Peyer's patch (tissue), 4 donors: ENCODE results near the gene GOLT1A. TPM values are rescaled to one million over a fixed set of nuclear protein-coding genes. Genes with fewer than 3 reads are reported as not detected.

ENCODE experiments used
- DNase-seq, 3 donors: peaks; one replicate each; pipeline ENCODE4 v3.0.0-alpha.2; 2017 to 2019
- H3K27ac ChIP-seq, 4 donors: fragments of 200-600 bp; sonication (generic); one replicate each; pipeline ENCODE4 v1.5.1; 2016 to 2019
- H3K27me3 ChIP-seq, 2 donors: fragments of 200-600 bp; sonication (generic); one replicate each; pipeline ENCODE4 v1.5.1; 2019
- H3K36me3 ChIP-seq, 3 donors: fragments of 200-600 bp; sonication (generic); one replicate each; pipeline ENCODE4 v1.5.1; 2016 to 2019
- H3K4me1 ChIP-seq, 4 donors: fragments of 200-600 bp; sonication (generic); one replicate each; pipeline ENCODE4 v1.5.1; 2016 to 2019
- H3K4me3 ChIP-seq, 4 donors: fragments of 200-600 bp; sonication (generic); 1 replicate in 3 of 4; 2 replicates in 1 of 4; pipeline ENCODE4 v1.5.1; 2016 to 2019; ENCODE audit warnings: mild to moderate bottlenecking in 1 of 4
- H3K9me3 ChIP-seq, 4 donors: fragments of 200-600 bp; sonication (generic); one replicate each; pipeline ENCODE4 v1.5.1; 2016 to 2019; ENCODE audit warnings: mild to moderate bottlenecking in 1 of 4
- POLR2A ChIP-seq, 2 donors: fragments of 450-650 bp; IDR thresholded peaks; one replicate each; pipeline ENCODE4 v1.5.1; 2017; ENCODE audit warnings: antibody characterized with exemption in 2 of 2, mild to moderate bottlenecking in 2 of 2, moderate library complexity in 2 of 2
- total RNA-seq, 4 donors: library from RNA; depleted of rRNA; stranded (reverse); fragments of >200 nt; gene quantifications; one replicate each; pipeline ENCODE4 v1.1.0, GENCODE V29; 2016
- TF ChIP-seq, protein P1 (sequence below), 6 experiments: fragments of 450-650 bp in 4 of 6; fragments of 200-600 bp in 2 of 6; sonication (generic) in 1 of 6; IDR thresholded peaks; one replicate each; pipeline ENCODE4 v1.5.1; 2017 to 2019; ENCODE audit warnings: antibody characterized with exemption in 6 of 6, mild to moderate bottlenecking in 3 of 6, moderate library complexity in 1 of 6

The GOLT1A gene
- total RNA-seq, 4 donors from 2014 or later, result 11.6 to 101 (median 69.1) TPM

DNA sequence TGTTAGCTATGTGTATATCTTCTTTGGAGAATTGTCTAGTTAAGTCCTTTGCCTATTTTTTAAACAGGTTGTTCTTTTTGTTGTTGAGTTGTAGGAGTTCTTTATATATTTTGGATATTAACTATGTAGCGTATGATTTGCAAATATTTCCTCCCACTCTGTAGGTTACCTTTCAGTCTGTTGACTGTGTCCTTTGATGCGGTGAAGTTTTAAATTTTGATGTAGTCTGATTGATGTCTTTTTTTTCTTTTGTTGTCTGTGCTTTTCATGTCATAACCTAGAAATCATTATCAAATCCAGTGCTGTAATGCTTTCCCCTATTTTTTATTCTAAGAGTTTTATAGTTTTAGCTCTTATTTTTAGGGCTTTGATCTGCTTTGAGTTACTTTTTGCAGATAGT is 8.8 kb downstream of the GOLT1A start:
- H3K4me3 ChIP-seq, result no peak overlapping the region
- H3K27ac ChIP-seq, result no peak overlapping the region
- H3K4me1 ChIP-seq, result no peaks in the 10 kb centered on the region
- no peak for DNase-seq
- H3K27me3 ChIP-seq, result no peaks in the 10 kb centered on the region
- H3K9me3 ChIP-seq, result no peaks in the 10 kb centered on the region
- no peaks in the 10 kb centered on the region for H3K36me3 ChIP-seq
- TF ChIP-seq, protein P1, sequence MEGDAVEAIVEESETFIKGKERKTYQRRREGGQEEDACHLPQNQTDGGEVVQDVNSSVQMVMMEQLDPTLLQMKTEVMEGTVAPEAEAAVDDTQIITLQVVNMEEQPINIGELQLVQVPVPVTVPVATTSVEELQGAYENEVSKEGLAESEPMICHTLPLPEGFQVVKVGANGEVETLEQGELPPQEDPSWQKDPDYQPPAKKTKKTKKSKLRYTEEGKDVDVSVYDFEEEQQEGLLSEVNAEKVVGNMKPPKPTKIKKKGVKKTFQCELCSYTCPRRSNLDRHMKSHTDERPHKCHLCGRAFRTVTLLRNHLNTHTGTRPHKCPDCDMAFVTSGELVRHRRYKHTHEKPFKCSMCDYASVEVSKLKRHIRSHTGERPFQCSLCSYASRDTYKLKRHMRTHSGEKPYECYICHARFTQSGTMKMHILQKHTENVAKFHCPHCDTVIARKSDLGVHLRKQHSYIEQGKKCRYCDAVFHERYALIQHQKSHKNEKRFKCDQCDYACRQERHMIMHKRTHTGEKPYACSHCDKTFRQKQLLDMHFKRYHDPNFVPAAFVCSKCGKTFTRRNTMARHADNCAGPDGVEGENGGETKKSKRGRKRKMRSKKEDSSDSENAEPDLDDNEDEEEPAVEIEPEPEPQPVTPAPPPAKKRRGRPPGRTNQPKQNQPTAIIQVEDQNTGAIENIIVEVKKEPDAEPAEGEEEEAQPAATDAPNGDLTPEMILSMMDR (IDR thresholded peaks at IDR 0.05), result no peak
- TF ChIP-seq POLR2A (IDR thresholded peaks at IDR 0.05), result no peak

DNA sequence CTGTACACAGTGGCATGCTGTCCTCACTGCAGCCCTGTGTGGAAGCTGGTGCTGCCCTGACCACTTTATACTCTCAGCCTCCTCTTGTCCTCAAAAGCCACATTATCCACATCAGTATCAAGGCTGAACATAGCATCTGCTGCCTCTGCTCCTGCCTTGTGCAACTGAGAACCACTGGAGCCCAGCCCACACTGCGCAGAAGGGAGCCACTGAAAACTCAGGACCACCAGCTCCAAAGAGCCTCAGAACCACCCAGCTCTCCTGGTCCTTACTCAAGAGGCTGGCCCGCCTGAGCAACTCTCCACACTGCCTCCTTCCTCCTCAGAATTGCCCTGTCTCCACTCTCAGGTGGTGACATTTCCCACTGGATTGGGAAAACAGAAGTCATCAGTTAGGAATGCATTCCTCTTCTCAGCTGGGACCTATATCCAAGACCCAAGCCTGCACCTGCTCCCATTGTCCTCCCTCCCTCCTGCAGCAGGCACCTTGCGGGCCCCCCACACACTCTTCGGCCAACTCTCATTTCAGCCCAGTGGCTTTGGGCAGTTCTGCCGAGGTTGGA is 10.5 kb downstream of the GOLT1A start:
- DNase-seq, result no peak
- no peaks in the 10 kb centered on the region for H3K4me1 ChIP-seq

DNA sequence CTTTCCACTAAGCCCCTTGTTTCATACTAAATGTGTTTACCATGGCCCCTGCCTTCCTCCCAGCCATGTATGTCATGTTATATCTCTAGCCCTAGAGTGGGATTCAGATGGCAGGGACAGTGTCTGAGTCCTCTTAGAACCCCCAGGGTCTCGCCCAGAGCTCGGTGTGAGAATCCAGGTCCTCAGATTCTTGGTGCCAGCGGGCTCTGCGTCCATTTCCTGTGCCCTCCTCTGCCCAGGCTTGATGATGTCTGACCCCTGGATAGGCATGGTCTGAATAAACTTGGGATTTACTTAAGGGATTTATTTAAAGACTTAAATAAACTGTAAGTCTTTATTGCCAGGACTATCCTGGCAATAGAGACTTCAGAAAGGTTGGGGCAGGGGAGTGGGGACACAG is 11.3 kb downstream of the GOLT1A start:
- H3K4me1 ChIP-seq, result no peaks in the 10 kb centered on the region
- no peak overlapping the region for H3K4me3 ChIP-seq
- TF ChIP-seq, protein P1 (IDR thresholded peaks at IDR 0.05), result no peak
- no peak for TF ChIP-seq POLR2A (IDR thresholded peaks at IDR 0.05)
- no peaks in the 10 kb centered on the region for H3K9me3 ChIP-seq
- H3K27me3 ChIP-seq, result no peaks in the 10 kb centered on the region
- DNase-seq, result no peak
- H3K36me3 ChIP-seq, result no peaks in the 10 kb centered on the region
- H3K27ac ChIP-seq, result no peak overlapping the region

More for the DNA sequence above, 10.5 kb downstream of the GOLT1A start:
- Histone ChIP-seq H3K36me3 (no peaks in the 10 kb centered on the region), H3K27me3 (no peaks in the 10 kb centered on the region), H3K27ac (no peak overlapping the region), H3K4me3 (no peak overlapping the region), H3K9me3 (no peaks in the 10 kb centered on the region)
- TF ChIP-seq, protein P1 (IDR thresholded peaks at IDR 0.05), result no peak
- TF ChIP-seq POLR2A (IDR thresholded peaks at IDR 0.05), result no peak

DNA sequence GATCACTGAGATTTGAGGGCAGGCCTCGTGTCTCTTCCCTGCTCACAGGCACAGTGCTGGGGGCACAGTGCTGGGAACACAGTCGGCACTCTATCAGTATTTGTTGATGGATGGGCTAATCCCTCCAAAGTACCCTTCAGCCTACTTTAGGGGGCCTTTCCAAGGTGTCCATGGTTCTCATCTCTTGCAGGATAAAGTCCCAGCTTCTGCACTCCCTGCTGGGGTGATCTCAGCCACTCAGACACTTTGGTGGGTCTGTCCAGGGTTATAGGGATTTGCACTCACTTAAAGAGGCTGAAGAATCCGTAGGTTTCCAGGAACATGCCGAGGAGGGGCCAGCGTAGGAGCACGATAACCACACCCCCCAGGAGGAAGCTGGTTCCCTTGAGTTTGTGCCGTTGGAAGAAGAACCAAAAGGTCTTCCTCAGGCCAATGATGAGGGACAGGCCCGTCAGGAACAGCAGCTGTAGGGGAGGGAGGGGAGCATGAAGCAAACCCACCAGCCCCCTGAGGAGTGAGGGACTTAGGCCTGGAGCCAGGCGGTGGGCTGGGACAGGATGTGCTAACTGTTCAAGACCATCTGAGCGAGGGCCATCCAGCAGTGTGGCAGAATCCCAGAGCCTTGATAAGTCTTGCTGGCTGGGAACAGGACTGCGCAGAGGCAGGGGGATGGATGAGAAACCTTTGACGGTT is 12.3 kb downstream of the GOLT1A start:
- Histone ChIP-seq H3K27me3 (no peaks in the 10 kb centered on the region), H3K27ac (no peak overlapping the region), H3K4me1 (no peaks in the 10 kb centered on the region), H3K4me3 (no peak overlapping the region), H3K9me3 (no peaks in the 10 kb centered on the region), H3K36me3 (no peaks in the 10 kb centered on the region)
- TF ChIP-seq, protein P1 (IDR thresholded peaks at IDR 0.05), result no peak
- TF ChIP-seq POLR2A (IDR thresholded peaks at IDR 0.05), result no peak
- DNase-seq, result no peak

DNA sequence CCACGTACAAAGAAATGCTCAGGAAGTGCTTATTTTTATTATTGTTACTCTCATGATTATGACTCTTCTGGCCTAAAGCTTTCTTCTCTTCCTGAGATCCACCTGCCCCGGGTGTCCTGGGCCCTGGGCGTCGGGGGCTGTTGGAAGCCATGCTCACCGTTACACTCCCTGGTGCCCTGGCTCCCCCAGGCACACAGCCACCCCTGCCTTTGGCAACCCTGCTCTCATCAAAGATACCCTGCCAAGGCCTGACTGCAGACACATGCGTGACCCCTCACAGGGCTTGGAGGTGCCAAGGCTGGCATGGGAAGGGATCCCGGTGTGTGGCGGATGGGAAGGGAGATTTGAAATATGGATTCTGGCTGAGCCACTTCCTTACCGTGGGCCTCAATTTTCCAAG is 14.2 kb downstream of the GOLT1A start:
- Histone ChIP-seq H3K27me3 (no peaks in the 10 kb centered on the region), H3K4me1 (no peaks in the 10 kb centered on the region), H3K27ac (no peak overlapping the region), H3K4me3 (no peak overlapping the region), H3K9me3 (no peaks in the 10 kb centered on the region), H3K36me3 (no peaks in the 10 kb centered on the region)
- no peak for DNase-seq
- TF ChIP-seq POLR2A (IDR thresholded peaks at IDR 0.05), result no peak
- TF ChIP-seq, protein P1 (IDR thresholded peaks at IDR 0.05), result no peak
